WTC11 (cell line): ENCODE results near the gene MESP2. TPM values are rescaled to one million over a fixed set of nuclear protein-coding genes. Genes with fewer than 3 reads are reported as not detected.

Experiments used
- ATAC-seq: fragments of 200-7000 bp; cut with Tn5 transposase; 2 replicates; pipeline ENCODE4 v1.10.0; 2021; ENCODE audit warnings: mild to moderate bottlenecking, moderate library complexity
- CTCF ChIA-PET: fragments of 300-600 bp; sonication (Branson Sonifier 250); formaldehyde crosslinking; loops from one replicate; lab custom pipeline; 2021; ENCODE audit warnings: antibody characterized with exemption; lab: Charles Lee
- POLR2A ChIA-PET: fragments of 350-600 bp; sonication (Branson Sonifier 250); formaldehyde crosslinking; loops from one replicate; lab custom pipeline; 2021; ENCODE audit warnings: antibody characterized with exemption; lab: Charles Lee
- DNase-seq: peaks from one replicate; pipeline ENCODE4 v3.0.0; 2021; ENCODE audit warnings: low spot score
- H3K27ac Mint-ChIP-seq: 2 replicates; pipeline ENCODE4 v1.8.0; 2021; ENCODE audit warnings: mixed read lengths
- H3K27me3 Mint-ChIP-seq: 2 replicates; pipeline ENCODE4 v1.8.0; 2021; ENCODE audit warnings: low read depth, mild to moderate bottlenecking, moderate library complexity, mixed read lengths
- H3K36me3 Mint-ChIP-seq: 2 replicates; pipeline ENCODE4 v1.8.0; 2021; ENCODE audit warnings: mixed read lengths
- H3K4me1 Mint-ChIP-seq: 2 replicates; pipeline ENCODE4 v1.8.0; 2022; ENCODE audit warnings: mixed read lengths
- H3K4me3 Mint-ChIP-seq: 2 replicates; pipeline ENCODE4 v1.8.0; 2021; ENCODE audit warnings: mild to moderate bottlenecking, moderate library complexity, mixed read lengths
- H3K9me3 Mint-ChIP-seq: 2 replicates; pipeline ENCODE4 v1.8.0; 2021; ENCODE audit warnings: mixed read lengths
- E2F4 ChIP-seq: sonication (generic); formaldehyde crosslinking; IDR thresholded peaks from 2 replicates; pipeline ENCODE4 v1.8.1; 2022; ENCODE audit warnings: low read depth, mild to moderate bottlenecking, moderate library complexity, missing genetic modification reagents, borderline replicate concordance
- ETV6 ChIP-seq: sonication (generic); formaldehyde crosslinking; IDR thresholded peaks from 2 replicates; pipeline ENCODE4 v1.8.1; 2022; ENCODE audit warnings: mild to moderate bottlenecking, missing genetic modification reagents
- FOXP1 ChIP-seq: sonication (generic); formaldehyde crosslinking; IDR thresholded peaks from 2 replicates; pipeline ENCODE4 v1.8.0; 2022; ENCODE audit warnings: missing genetic modification reagents, mild to moderate bottlenecking, moderate library complexity, borderline replicate concordance
- GABPB1 ChIP-seq: sonication (generic); formaldehyde crosslinking; IDR thresholded peaks from 2 replicates; pipeline ENCODE4 v1.8.1; 2023; ENCODE audit warnings: mild to moderate bottlenecking, missing genetic modification reagents
- JUN ChIP-seq: sonication (generic); formaldehyde crosslinking; IDR thresholded peaks from 2 replicates; pipeline ENCODE4 v1.8.0; 2023; ENCODE audit warnings: mild to moderate bottlenecking, missing genetic modification reagents
- MXD4 ChIP-seq: fragments of 250-450 bp; sonication (Bioruptor Pico); IDR thresholded peaks from 2 replicates; pipeline ENCODE4 v1.8.0; 2021; ENCODE audit warnings: mild to moderate bottlenecking, moderate library complexity, borderline replicate concordance
- MYBL2 ChIP-seq: sonication (generic); formaldehyde crosslinking; IDR thresholded peaks from 2 replicates; pipeline ENCODE4 v1.8.1; 2023; ENCODE audit warnings: mild to moderate bottlenecking, moderate library complexity, missing genetic modification reagents
- NFE2L1 ChIP-seq: sonication (generic); formaldehyde crosslinking; IDR thresholded peaks from 2 replicates; pipeline ENCODE4 v1.8.1; 2023; ENCODE audit warnings: missing genetic modification reagents
- PREB ChIP-seq: sonication (generic); formaldehyde crosslinking; IDR thresholded peaks from 2 replicates; pipeline ENCODE4 v1.8.1; 2022; ENCODE audit warnings: mild to moderate bottlenecking, missing genetic modification reagents, moderate library complexity, borderline replicate concordance
- PRRX2 ChIP-seq: fragments of 250-450 bp; sonication (Bioruptor Pico); IDR thresholded peaks from 2 replicates; pipeline ENCODE4 v1.8.0; 2021; ENCODE audit warnings: mild to moderate bottlenecking
- RELA ChIP-seq: sonication (generic); formaldehyde crosslinking; IDR thresholded peaks from 2 replicates; pipeline ENCODE4 v1.8.1; 2022; ENCODE audit warnings: missing genetic modification reagents, mild to moderate bottlenecking, borderline replicate concordance
- SOX15 ChIP-seq: fragments of 250-450 bp; sonication (Bioruptor Pico); IDR thresholded peaks from 2 replicates; pipeline ENCODE4 v1.9.0; 2021; ENCODE audit warnings: mild to moderate bottlenecking
- SP1 ChIP-seq: sonication (generic); formaldehyde crosslinking; conservative IDR thresholded peaks from 2 replicates; pipeline ENCODE4 v1.8.1; 2022; ENCODE audit warnings: missing genetic modification reagents
- TEAD4 ChIP-seq: sonication (generic); formaldehyde crosslinking; IDR thresholded peaks from 2 replicates; pipeline ENCODE4 v1.8.0; 2022; ENCODE audit warnings: mild to moderate bottlenecking, missing genetic modification reagents
- USF2 ChIP-seq: sonication (generic); formaldehyde crosslinking; IDR thresholded peaks from 2 replicates; pipeline ENCODE4 v1.8.1; 2023; ENCODE audit warnings: mild to moderate bottlenecking, missing genetic modification reagents, moderate library complexity
- ZNF317 ChIP-seq: sonication (generic); formaldehyde crosslinking; IDR thresholded peaks from 2 replicates; pipeline ENCODE4 v1.8.1; 2023; ENCODE audit warnings: low read depth, mild to moderate bottlenecking, moderate library complexity, missing genetic modification reagents, borderline replicate concordance
- total RNA-seq: library from RNA; stranded (reverse); gene quantifications from 3 replicates; pipeline ENCODE4 v1.2.3, GENCODE V29; 2021
- TF ChIP-seq, protein P1 (sequence below): fragments of 250-450 bp; sonication (Bioruptor Pico); IDR thresholded peaks from 2 replicates; pipeline ENCODE4 v2.1.2; 2022; ENCODE audit warnings: mild to moderate bottlenecking, moderate library complexity
- TF ChIP-seq, protein P2 (sequence below): sonication (generic); formaldehyde crosslinking; IDR thresholded peaks from 2 replicates; pipeline ENCODE4 v1.8.0; 2022; ENCODE audit warnings: mild to moderate bottlenecking, missing genetic modification reagents

MESP2 gene
- total RNA-seq, 1 experiment from 2014 or later, result 0.68 TPM

DNA sequence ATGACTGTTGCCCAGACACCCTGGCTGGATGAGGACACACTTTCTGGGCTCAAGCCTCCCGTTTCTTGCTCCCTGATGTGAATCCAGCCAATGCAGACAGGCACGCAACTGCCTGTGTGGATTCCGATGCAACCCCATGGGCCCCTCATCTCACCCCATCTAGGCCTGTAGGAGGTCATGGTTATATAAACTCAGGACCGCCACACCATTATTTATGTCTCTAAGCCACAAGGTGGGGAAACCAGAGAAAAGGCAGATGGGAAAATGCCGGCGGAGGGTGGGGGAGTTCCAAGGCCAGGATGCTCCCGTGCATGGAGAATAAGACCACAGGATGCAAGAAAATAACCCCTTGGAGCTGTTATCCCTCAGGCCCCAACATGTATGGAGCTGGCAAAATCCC lies 27.1 kb upstream of the MESP2 start (continued):
- TF ChIP-seq ZNF317 (CRISPR knock-in tag), result no peak
- TF ChIP-seq, all 79 proteins: peak for 0

DNA sequence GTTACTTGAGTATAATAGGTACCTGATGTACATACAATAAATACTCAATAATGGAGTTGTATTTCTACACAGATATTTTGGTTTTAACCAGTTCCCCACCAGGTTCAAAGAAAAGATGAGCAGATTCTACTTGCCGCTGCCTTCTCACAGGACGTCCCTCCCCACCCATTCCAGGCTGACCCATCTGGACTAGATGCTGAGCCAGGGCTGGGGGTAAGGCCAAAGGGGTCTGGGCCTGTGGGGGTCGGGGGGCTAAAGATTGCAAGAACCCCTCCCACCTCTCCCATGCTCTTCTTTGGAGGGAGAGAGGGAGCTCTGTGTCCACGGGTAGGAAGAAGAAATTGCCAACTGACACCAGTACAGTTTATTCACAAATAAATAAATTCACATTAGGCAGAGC lies 26.6 kb upstream of the MESP2 start:
- no peak for ATAC-seq
- no peak for TF ChIP-seq MYBL2
- TF ChIP-seq GABPB1 (CRISPR knock-in tag), result no peak
- TF ChIP-seq RELA, result no peak
- TF ChIP-seq SOX15 (CRISPR knock-in tag), result no peak
- Mint-ChIP-seq H3K27ac (no peak overlapping the region), H3K36me3 (no peaks in the 10 kb centered on the region), H3K4me3 (peak overlapping the region; percentile 49), H3K4me1 (peaks cover 20% of the 10 kb centered on the region; the same call in 1 of the 2 replicates), H3K27me3 (peaks cover 30% of the 10 kb centered on the region), H3K9me3 (no peaks in the 10 kb centered on the region)
- no peak for DNase-seq
- ChIA-PET CTCF (interaction anchor here (1.7 to 6.7 kb wide), 7 partner anchors 9 to 257 kb away, joined by 4 to 54 read pairs (median 10); no protein-coding TSS in a partner anchor), POLR2A (interaction anchor here (1.7 kb wide), 1 partner anchor 11 kb away, joined by 4 read pairs; no protein-coding TSS in a partner anchor)

DNA sequence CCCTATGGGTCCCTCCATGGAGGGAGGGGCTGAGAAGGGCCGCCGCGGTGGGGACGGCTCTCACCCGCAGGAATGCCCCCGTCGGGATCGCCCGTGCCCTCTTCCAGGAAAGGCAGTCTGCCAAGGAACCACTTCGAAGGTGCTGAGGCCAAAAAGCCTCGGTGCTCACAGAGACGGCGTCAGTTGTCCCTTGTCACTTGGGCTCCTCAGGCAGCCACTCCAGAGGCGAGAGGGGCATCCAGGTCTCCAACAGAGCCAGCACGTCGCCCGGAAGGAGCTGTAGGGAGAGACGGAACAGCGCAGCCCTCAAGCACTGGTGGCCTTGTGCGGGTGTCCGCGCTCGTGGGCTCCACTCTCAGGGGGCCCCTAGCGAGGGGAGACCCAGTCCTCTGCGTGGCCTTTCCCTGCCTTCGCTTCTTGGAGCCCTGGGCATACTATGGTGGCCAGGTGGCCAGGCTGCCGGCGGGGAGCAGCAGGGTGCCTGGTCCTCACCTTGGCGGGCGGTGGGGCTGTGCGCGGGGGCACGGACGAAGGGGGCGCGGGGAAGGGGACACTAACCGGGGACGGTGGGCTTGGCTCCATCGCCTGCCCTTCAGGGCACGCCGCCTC lies 26.1 kb upstream of the MESP2 start:
- no peak for ATAC-seq
- POLR2A ChIA-PET, result interaction anchor here (1.7 kb wide), 1 partner anchor 10 kb away, joined by 4 read pairs; no protein-coding TSS in a partner anchor
- CTCF ChIA-PET, result interaction anchor here (0.8 to 6.7 kb wide), 13 partner anchors 9 to 391 kb away, joined by 3 to 54 read pairs (median 4); no protein-coding TSS in a partner anchor
- Mint-ChIP-seq H3K4me3 (peak overlapping the region; percentile 62), H3K27ac (no peak overlapping the region), H3K4me1 (peaks cover 20% of the 10 kb centered on the region; the same call in 1 of the 2 replicates), H3K27me3 (peaks cover 34% of the 10 kb centered on the region), H3K36me3 (no peaks in the 10 kb centered on the region), H3K9me3 (no peaks in the 10 kb centered on the region)
- DNase-seq, result no peak
- TF ChIP-seq USF2 (CRISPR knock-in tag) (no peak), PREB (CRISPR knock-in tag) (no peak), MXD4 (no peak), PRRX2 (CRISPR knock-in tag) (no peak), FOXP1 (CRISPR knock-in tag) (no peak)
- TF ChIP-seq, protein P1, sequence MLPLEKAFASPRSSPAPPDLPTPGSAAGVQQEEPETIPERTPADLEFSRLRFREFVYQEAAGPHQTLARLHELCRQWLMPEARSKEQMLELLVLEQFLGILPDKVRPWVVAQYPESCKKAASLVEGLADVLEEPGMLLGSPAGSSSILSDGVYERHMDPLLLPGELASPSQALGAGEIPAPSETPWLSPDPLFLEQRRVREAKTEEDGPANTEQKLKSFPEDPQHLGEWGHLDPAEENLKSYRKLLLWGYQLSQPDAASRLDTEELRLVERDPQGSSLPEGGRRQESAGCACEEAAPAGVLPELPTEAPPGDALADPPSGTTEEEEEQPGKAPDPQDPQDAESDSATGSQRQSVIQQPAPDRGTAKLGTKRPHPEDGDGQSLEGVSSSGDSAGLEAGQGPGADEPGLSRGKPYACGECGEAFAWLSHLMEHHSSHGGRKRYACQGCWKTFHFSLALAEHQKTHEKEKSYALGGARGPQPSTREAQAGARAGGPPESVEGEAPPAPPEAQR (CRISPR knock-in tag), result no peak

DNA sequence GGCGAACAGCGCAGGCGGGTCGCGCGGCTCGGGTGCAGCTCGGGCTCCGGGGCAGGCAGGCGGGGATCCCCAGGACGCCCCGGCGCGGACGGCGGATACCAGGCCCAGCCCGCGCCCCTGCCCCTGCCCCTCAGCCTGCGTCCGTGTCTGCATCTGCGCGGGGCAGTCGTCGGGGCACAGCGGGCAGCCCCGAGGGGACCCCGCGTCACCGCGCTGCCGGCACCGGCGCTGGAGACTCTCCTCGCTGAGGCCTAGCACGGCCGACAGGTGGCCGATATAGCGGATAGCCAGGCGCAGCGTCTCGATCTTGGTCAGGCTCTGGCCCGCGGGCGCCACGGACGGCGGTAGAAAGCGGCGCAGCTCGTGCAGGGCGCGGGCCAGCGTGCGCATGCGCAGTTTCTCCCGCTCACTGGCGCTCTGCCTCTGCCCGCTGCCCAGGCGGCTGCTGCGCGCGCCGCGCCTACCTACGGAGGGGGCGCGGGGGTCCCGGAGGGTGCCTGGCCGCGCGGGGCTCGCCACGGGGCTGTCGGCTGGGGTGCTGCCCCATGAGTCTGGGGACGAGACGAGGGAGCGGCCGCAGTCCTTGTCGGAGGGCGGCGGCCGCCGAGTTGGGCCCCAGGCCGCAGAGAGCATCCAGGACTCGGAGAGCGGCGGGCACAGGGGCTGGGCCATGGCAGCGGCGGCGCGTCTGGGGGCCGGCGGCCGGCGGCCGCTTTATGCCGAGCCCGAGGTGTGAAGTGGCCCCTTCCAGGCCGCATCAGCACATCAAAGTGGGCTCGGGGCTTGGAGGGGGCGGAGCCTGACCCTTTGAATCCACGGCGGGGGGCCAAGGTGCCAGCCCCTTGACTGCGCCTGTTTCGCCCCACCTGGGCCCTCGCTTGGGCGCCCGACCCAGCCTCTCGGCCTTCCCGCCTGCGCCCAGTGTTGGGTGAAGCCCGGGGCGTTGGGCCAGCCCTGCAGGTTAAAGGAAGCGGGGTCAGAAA lies 25.3 kb upstream of the MESP2 start, which contains the start of gene MESP1:
MESP1 (minus strand) TSS at position 690 of the 983 bp plus-strand sequence; CDS start at position 672, 18 bp downstream.
- Mint-ChIP-seq H3K9me3 (no peaks in the 10 kb centered on the region), H3K4me1 (peaks cover 20% of the 10 kb centered on the region; the same call in 1 of the 2 replicates), H3K27me3 (peaks cover 40% of the 10 kb centered on the region), H3K4me3 (peak within 1 kb of the TSS; percentile 62), H3K27ac (no peak within 1 kb of the TSS), H3K36me3 (no peaks in the 10 kb centered on the region)
- ChIA-PET POLR2A (interaction anchor here (1.7 kb wide), 1 partner anchor 10 kb away, joined by 4 read pairs; no protein-coding TSS in a partner anchor), CTCF (interaction anchor here (0.8 to 6.7 kb wide), 15 partner anchors 10 to 499 kb away, joined by 3 to 54 read pairs (median 3); no protein-coding TSS in a partner anchor)
- DNase-seq (peak; percentile 93), ATAC-seq (peak; percentile 87)
- TF ChIP-seq ETV6 (CRISPR knock-in tag) (no peak; the same call in 1 of the 2 replicates), TEAD4 (CRISPR knock-in tag) (0 out of 2 replicates have a peak, but pooled peaks have one; percentile 26), FOXP1 (CRISPR knock-in tag) (peak; percentile 64), JUN (CRISPR knock-in tag) (no peak), PREB (CRISPR knock-in tag) (peak; percentile 29; the same call in 1 of the 2 replicates), GABPB1 (CRISPR knock-in tag) (0 out of 2 replicates have a peak, but pooled peaks have one; percentile 23), MYBL2 (peak; percentile 82), SP1 (peak; percentile 48), NFE2L1 (peak; percentile 78; the same call in 1 of the 2 replicates), E2F4 (CRISPR knock-in tag) (peak; percentile 86)
- TF ChIP-seq, protein P2, sequence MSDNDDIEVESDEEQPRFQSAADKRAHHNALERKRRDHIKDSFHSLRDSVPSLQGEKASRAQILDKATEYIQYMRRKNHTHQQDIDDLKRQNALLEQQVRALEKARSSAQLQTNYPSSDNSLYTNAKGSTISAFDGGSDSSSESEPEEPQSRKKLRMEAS (CRISPR knock-in tag), result peak; percentile 82; the same call in 1 of the 2 replicates
